A549 (cell line): ENCODE results near the gene TAAR9. TPM values are rescaled to one million over a fixed set of nuclear protein-coding genes. Genes with fewer than 3 reads are reported as not detected.
"Not testable (repeated sequence)": the region's sequence is repeated elsewhere in the genome, so short reads cannot be mapped to it uniquely, and the experiment has no call there.

Experiments
- ATAC-seq, 2 experiments: fragments of 200-7000 bp in 1 of 2; fragments of >200 bp in 1 of 2; cut with Nextera tagmentation in 1 of 2; cut with Tn5 transposase in 1 of 2; 3 replicates each; pipeline versions ENCODE4 v1.8.0 to v1.9.1; 2018 to 2020; ENCODE audit warnings: mild to moderate bottlenecking in 1 of 2, moderate library complexity in 1 of 2
- CTCF ChIA-PET: fragments of 300-600 bp; sonication (Branson Sonifier 250); formaldehyde crosslinking; extraction: SDS; loops from one replicate; lab custom pipeline; 2021; ENCODE audit warnings: antibody characterized with exemption, inconsistent platforms; lab: Yijun Ruan, JAX
- POLR2A ChIA-PET: fragments of 350-600 bp; formaldehyde crosslinking; extraction: SDS; loops from one replicate; lab custom pipeline; 2021; ENCODE audit warnings: antibody characterized with exemption, inconsistent platforms; lab: Yijun Ruan, JAX
- DNase-seq, 2 experiments: peaks; one replicate each; pipeline versions ENCODE4 v3.0.0 to v3.0.0-alpha.2; 2011 to 2016; ENCODE audit warnings: low read depth in 1 of 2, low spot score in 1 of 2
- FAIRE-seq: peaks from 2 replicates; lab custom pipeline; 2011; peaks lifted over from hg19 to GRCh38; lab: Jason Lieb, UNC
- H3K27ac ChIP-seq, 2 experiments: fragments of >200 bp; sonication (Bioruptor Twin); formaldehyde crosslinking; 3 replicates each; pipeline ENCODE4 v1.5.1; 2016 to 2017
- H3K4me1 ChIP-seq: fragments of >200 bp; sonication (Bioruptor Twin); formaldehyde crosslinking; 3 replicates; pipeline ENCODE4 v1.6.1; 2016
- H3K4me2 ChIP-seq: fragments of >200 bp; sonication (Bioruptor Twin); formaldehyde crosslinking; 3 replicates; pipeline ENCODE4 v1.6.1; 2016
- H3K4me3 ChIP-seq: fragments of >200 bp; sonication (Bioruptor Twin); formaldehyde crosslinking; 3 replicates; pipeline ENCODE4 v1.5.1; 2016
- H3K9me3 ChIP-seq: fragments of >200 bp; sonication (Bioruptor Twin); formaldehyde crosslinking; 3 replicates; pipeline ENCODE4 v1.6.1; 2016
- BCL3 ChIP-seq: fragments of >200 bp; sonication (Bioruptor Twin); formaldehyde crosslinking; IDR thresholded peaks from 3 replicates; pipeline ENCODE4 v1.6.1; 2016
- CBX2 ChIP-seq: fragments of 200-600 bp; sonication (generic); IDR thresholded peaks from 2 replicates; pipeline ENCODE4 v1.6.1; 2016; ENCODE audit warnings: low read depth, mild to moderate bottlenecking, borderline replicate concordance
- CEBPB ChIP-seq, 2 experiments: fragments of >200 bp in 1 of 2; sonication (Bioruptor Twin) in 1 of 2; formaldehyde crosslinking in 1 of 2; IDR thresholded peaks; 2 replicates each; pipeline ENCODE4 v1.6.1; 2012 to 2016
- CHD2 ChIP-seq: fragments of 150-350 bp; IDR thresholded peaks from 2 replicates; pipeline ENCODE4 v1.6.1; 2014; ENCODE audit warnings: low read length; ENCODE audit not compliant: partially characterized antibody
- CHD4 ChIP-seq: fragments of 200-600 bp; sonication (generic); IDR thresholded peaks from 2 replicates; pipeline ENCODE4 v1.6.1; 2016; ENCODE audit warnings: antibody characterized with exemption, mild to moderate bottlenecking, borderline replicate concordance
- EHF ChIP-seq: fragments of 250-450 bp; sonication (Bioruptor Pico); IDR thresholded peaks from 2 replicates; pipeline ENCODE4 v1.5.0; 2020; ENCODE audit warnings: mild to moderate bottlenecking
- EHMT2 ChIP-seq: fragments of 200-600 bp; sonication (generic); IDR thresholded peaks from 2 replicates; pipeline ENCODE4 v1.6.1; 2016; ENCODE audit warnings: antibody characterized with exemption, low read depth, mild to moderate bottlenecking, moderate library complexity
- EP300 ChIP-seq, 2 experiments: fragments of >200 bp; sonication (Bioruptor Twin); formaldehyde crosslinking; IDR thresholded peaks; 2 replicates in 1 of 2; 3 replicates in 1 of 2; pipeline ENCODE4 v1.6.1; 2016 to 2017
- FOXS1 ChIP-seq: fragments of 250-450 bp; sonication (Bioruptor Pico); IDR thresholded peaks from 2 replicates; pipeline ENCODE4 v1.5.0; 2020; ENCODE audit warnings: mild to moderate bottlenecking, moderate library complexity
- GATA3 ChIP-seq: IDR thresholded peaks from 2 replicates; pipeline ENCODE4 v1.6.1; 2012; ENCODE audit warnings: borderline replicate concordance
- HDAC2 ChIP-seq: fragments of 200-600 bp; sonication (generic); IDR thresholded peaks from 2 replicates; pipeline ENCODE4 v1.6.1; 2016
- HES2 ChIP-seq: fragments of >200 bp; sonication (Bioruptor Twin); formaldehyde crosslinking; IDR thresholded peaks from 2 replicates; pipeline ENCODE4 v1.6.1; 2016
- HOXB13 ChIP-seq: fragments of 250-450 bp; sonication (Bioruptor Pico); IDR thresholded peaks from 2 replicates; pipeline ENCODE4 v1.5.0; 2020; ENCODE audit warnings: low read depth, mild to moderate bottlenecking, moderate library complexity
- JUN ChIP-seq, 2 experiments: fragments of >200 bp; sonication (Bioruptor Twin); formaldehyde crosslinking; IDR thresholded peaks; 2 replicates in 1 of 2; 3 replicates in 1 of 2; pipeline ENCODE4 v1.6.1; 2016 to 2017
- JUNB ChIP-seq: fragments of >200 bp; sonication (Bioruptor Twin); formaldehyde crosslinking; IDR thresholded peaks from 2 replicates; pipeline ENCODE4 v1.6.1; 2016
- KDM1A ChIP-seq: fragments of 200-600 bp; sonication (generic); IDR thresholded peaks from 2 replicates; pipeline ENCODE4 v1.6.1; 2016; ENCODE audit warnings: low read depth, mild to moderate bottlenecking
- KDM5A ChIP-seq: fragments of 200-600 bp; sonication (generic); IDR thresholded peaks from 2 replicates; pipeline ENCODE4 v1.6.1; 2016; ENCODE audit warnings: antibody characterized with exemption, mild to moderate bottlenecking
- MAFK ChIP-seq: fragments of 450-650 bp; IDR thresholded peaks from 2 replicates; pipeline ENCODE4 v1.6.1; 2014; ENCODE audit not compliant: partially characterized antibody
- MYC ChIP-seq: IDR thresholded peaks from 2 replicates; pipeline ENCODE4 v1.6.1; 2012; ENCODE audit warnings: mild to moderate bottlenecking, inconsistent platforms, low read length, improper control_type of control experiment, borderline replicate concordance
- NPAS2 ChIP-seq: fragments of 250-450 bp; sonication (Bioruptor Pico); IDR thresholded peaks from 2 replicates; pipeline ENCODE4 v1.8.0; 2022; ENCODE audit warnings: mild to moderate bottlenecking, moderate library complexity, borderline replicate concordance
- POLR2A ChIP-seq: IDR thresholded peaks from 2 replicates; pipeline ENCODE4 v1.6.1; 2012; ENCODE audit warnings: mild to moderate bottlenecking, low read length
- ZC3H11A ChIP-seq: fragments of 450-650 bp; IDR thresholded peaks from 2 replicates; pipeline ENCODE4 v1.6.1; 2014; ENCODE audit warnings: antibody characterized with exemption, mild to moderate bottlenecking
- ZNF302 ChIP-seq: fragments of 250-450 bp; sonication (Bioruptor Pico); IDR thresholded peaks from 2 replicates; pipeline ENCODE4 v1.9.0; 2021; ENCODE audit warnings: inconsistent platforms, mild to moderate bottlenecking, moderate library complexity
- ZSCAN20 ChIP-seq: fragments of 250-450 bp; sonication (Bioruptor Pico); IDR thresholded peaks from 2 replicates; pipeline ENCODE4 v1.8.0; 2022; ENCODE audit warnings: mild to moderate bottlenecking, moderate library complexity
- WGBS: methylation state at CpG from one replicate; pipeline ENCODE4 v1.1.6; 2017; ENCODE audit errors: missing lambda C conversion rate; 5-methylcytosine and 5-hydroxymethylcytosine counted together
- polyA plus RNA-seq, 4 experiments: library from polyadenylated mRNA; depleted of rRNA in 3 of 4; stranded (reverse); fragments of >200 nt; fragmentation: RNase III in 1 of 4; extraction: RNeasy Plus Mini Kit Qiagen cat#74134 plus additional on column Dnase treatment in 1 of 4; gene quantifications; 2 replicates in 3 of 4; 3 replicates in 1 of 4; pipeline ENCODE4 v1.2.3, GENCODE V29; 2011 to 2017
- TF ChIP-seq, protein P1 (sequence below): fragments of >200 bp; sonication (Bioruptor Twin); formaldehyde crosslinking; IDR thresholded peaks from 3 replicates; pipeline ENCODE4 v1.5.1; 2016

The TAAR9 gene
- polyA plus RNA-seq, 2 of the 4 experiments (the other 2 are of a cell fraction) = not detected

DNA sequence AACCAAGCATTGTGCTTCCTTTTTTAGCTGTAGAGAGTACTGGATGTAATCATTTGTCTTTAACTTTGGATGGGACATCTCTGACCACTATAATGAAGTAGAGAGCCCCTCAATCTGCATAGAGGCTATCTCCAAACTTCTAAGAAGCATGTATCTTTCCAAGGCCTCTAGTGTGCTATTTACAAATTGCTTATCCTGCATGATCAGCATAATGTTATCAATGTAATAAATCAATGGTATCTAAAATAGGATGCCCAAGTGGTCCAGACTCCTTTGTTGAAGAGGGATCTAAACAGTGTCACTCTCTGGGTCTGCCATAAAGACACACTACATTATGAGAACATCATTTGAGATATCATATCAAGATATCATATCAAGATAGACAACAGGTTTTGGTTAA lies 6.7 kb downstream of the TAAR9 start:
- DNase-seq (no peak), ATAC-seq (no peak), FAIRE-seq (no peak)
- CTCF ChIA-PET = interaction anchor here (0.6 kb wide), 1 partner anchor 917 kb away, joined by 4 read pairs; no protein-coding TSS in a partner anchor
- Histone ChIP-seq H3K9me3 (no peaks in the 10 kb centered on the region), H3K27ac (no peak overlapping the region), H3K4me2 (no peak overlapping the region), H3K4me3 (no peak overlapping the region), H3K4me1 (no peaks in the 10 kb centered on the region)
- POLR2A ChIA-PET = no interaction called here
- TF ChIP-seq JUN (IDR thresholded peaks at IDR 0.05) = no peak
- TF ChIP-seq MAFK = peak; percentile 41

GRCh38 chr6:132548746-132549463 lies 10.8 kb downstream of the TAAR9 start:
- Histone ChIP-seq H3K4me3 (no peak overlapping the region), H3K9me3 (no peaks in the 10 kb centered on the region), H3K27ac (no peak overlapping the region), H3K4me1 (no peaks in the 10 kb centered on the region), H3K4me2 (no peak overlapping the region)
- ChIA-PET CTCF (no interaction called here), POLR2A (no interaction called here)
- ATAC-seq (no peak; a peak in 1 of 6 replicates), FAIRE-seq (no peak), DNase-seq (no peak)
- no peak for TF ChIP-seq MYC
- no peak for TF ChIP-seq HES2
- TF ChIP-seq MAFK = no peak
- 67% methylated on average over 4 of the region's 4 CpGs for WGBS

DNA sequence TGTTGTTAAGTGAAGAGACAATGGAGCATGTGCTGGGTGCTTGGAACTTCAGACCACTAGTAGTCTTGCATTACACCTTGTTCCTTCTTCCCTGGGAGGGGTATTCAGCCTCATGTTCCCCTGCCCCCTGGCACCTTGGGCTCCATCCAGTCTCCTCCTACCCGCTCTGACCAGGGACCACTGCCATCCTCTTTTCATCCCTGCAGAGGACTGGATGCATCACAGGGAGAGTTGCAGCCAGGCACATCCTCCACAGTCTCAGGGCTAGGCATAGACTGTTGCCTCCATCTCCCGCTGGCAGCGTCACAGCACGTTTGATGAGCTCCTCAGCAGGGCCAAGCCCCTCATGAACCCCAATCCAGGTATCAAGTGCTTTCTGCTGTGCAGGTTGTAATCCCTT lies 13.1 kb downstream of the TAAR9 start:
- 0% methylated on average over 1 of the region's 4 CpGs for WGBS
- no peak for DNase-seq
- no peak for FAIRE-seq
- Histone ChIP-seq H3K9me3 (no peaks in the 10 kb centered on the region), H3K27ac (no peak overlapping the region), H3K4me2 (no peak overlapping the region), H3K4me3 (no peak overlapping the region), H3K4me1 (no peaks in the 10 kb centered on the region)
- POLR2A ChIA-PET = no interaction called here
- CTCF ChIA-PET = no interaction called here
- ATAC-seq = no peak
- TF ChIP-seq KDM5A = no peak
- TF ChIP-seq EP300 (IDR thresholded peaks at IDR 0.05) = no peak
- no peak for TF ChIP-seq ZNF302 (CRISPR knock-in tag)
- TF ChIP-seq ZC3H11A = no peak
- no peak for TF ChIP-seq CHD4
- no peak for TF ChIP-seq POLR2A
- TF ChIP-seq HOXB13 = no peak
- TF ChIP-seq HDAC2 = no peak
- TF ChIP-seq NPAS2 (CRISPR knock-in tag) = no peak
- no peak for TF ChIP-seq EHF (CRISPR knock-in tag)

- no peak within 1 kb of the TSS for H3K4me3 ChIP-seq
- no peaks in the 10 kb centered on the region for H3K9me3 ChIP-seq
- no peak within 1 kb of the TSS for H3K4me2 ChIP-seq
- WGBS = 69% methylated on average over 2 of the region's 2 CpGs
- no peak for TF ChIP-seq FOXS1 (CRISPR knock-in tag)
- TF ChIP-seq CHD2 = no peak
- no peak for TF ChIP-seq CBX2
- no peak for TF ChIP-seq BCL3
- no peak for TF ChIP-seq KDM1A
- TF ChIP-seq, protein P1, sequence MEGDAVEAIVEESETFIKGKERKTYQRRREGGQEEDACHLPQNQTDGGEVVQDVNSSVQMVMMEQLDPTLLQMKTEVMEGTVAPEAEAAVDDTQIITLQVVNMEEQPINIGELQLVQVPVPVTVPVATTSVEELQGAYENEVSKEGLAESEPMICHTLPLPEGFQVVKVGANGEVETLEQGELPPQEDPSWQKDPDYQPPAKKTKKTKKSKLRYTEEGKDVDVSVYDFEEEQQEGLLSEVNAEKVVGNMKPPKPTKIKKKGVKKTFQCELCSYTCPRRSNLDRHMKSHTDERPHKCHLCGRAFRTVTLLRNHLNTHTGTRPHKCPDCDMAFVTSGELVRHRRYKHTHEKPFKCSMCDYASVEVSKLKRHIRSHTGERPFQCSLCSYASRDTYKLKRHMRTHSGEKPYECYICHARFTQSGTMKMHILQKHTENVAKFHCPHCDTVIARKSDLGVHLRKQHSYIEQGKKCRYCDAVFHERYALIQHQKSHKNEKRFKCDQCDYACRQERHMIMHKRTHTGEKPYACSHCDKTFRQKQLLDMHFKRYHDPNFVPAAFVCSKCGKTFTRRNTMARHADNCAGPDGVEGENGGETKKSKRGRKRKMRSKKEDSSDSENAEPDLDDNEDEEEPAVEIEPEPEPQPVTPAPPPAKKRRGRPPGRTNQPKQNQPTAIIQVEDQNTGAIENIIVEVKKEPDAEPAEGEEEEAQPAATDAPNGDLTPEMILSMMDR = no peak
- no peak for TF ChIP-seq GATA3
- no peak for TF ChIP-seq ZSCAN20
- no peak for TF ChIP-seq JUNB
- TF ChIP-seq CEBPB (IDR thresholded peaks at IDR 0.05) = no peak
- TF ChIP-seq EHMT2 = no peak
- no peak for TF ChIP-seq ZNF302 (CRISPR knock-in tag)
- TF ChIP-seq, all 56 proteins: peak for 0
- ChIA-PET CTCF (interaction anchor here (1.5 kb wide), 1 partner anchor 22 kb away, joined by 3 read pairs; no protein-coding TSS in a partner anchor), POLR2A (no interaction called here)
- FAIRE-seq = no peak
- no peak within 1 kb of the TSS for H3K27ac ChIP-seq
- no peaks in the 10 kb centered on the region for H3K4me1 ChIP-seq
- no peak for DNase-seq
- ATAC-seq = no peak
Observed at GRCh38 chr6:132552372-132552771, 14.3 kb downstream of the TAAR9 start, which contains the start of gene TAAR8. Gene TAAR8 (plus strand): TSS chr6:132552672. CDS start chr6:132552693, 21 bp downstream.

DNA sequence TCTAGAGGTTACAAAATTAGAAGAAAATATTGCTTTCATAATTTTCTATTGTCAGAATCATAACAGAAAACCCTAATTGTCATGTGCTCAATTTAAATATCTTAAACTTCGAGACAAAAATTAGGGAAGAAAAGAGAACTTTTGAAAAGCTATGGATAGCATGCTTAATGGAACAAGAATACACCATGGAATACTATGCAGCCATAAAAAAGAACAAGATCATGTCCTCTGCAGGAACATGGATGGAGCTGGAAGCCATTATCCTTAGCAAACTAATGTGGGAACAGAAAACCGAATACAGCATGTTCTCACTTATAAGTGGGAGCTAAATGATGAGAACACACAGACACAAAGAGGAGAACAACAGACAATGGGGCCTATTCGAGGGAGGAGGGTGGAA lies 22.0 kb downstream of the TAAR9 start:
- H3K4me2 ChIP-seq, H3K27ac ChIP-seq, H3K4me3 ChIP-seq, POLR2A ChIA-PET, ATAC-seq, DNase-seq, H3K9me3 ChIP-seq, CTCF ChIA-PET, FAIRE-seq, H3K4me1 ChIP-seq: not testable (repeated sequence)
- WGBS = under 1% methylated on average over 3 of the region's 3 CpGs
